Neural cell (in vitro differentiated cells): ENCODE data around the gene CCDC33.

Source experiments
- EP300 ChIP-seq: fragments of 450-650 bp; conservative IDR thresholded peaks from 2 replicates; pipeline ENCODE4 v1.6.1; 2014; ENCODE audit warnings: antibody characterized with exemption, mild to moderate bottlenecking, moderate library complexity; ENCODE audit not compliant: poor library complexity, severe bottlenecking
- EZH2 ChIP-seq: fragments of 200-600, 300-800 bp; shearing (Covaris generic), sonication (generic); IDR thresholded peaks from 2 replicates; pipeline ENCODE4 v1.6.1; 2014; ENCODE audit warnings: antibody characterized with exemption, low read length, borderline replicate concordance, mild to moderate bottlenecking; ENCODE audit not compliant: insufficient read depth, poor library complexity, severe bottlenecking
- MXI1 ChIP-seq: fragments of 450-650 bp; conservative IDR thresholded peaks from 2 replicates; pipeline ENCODE4 v1.6.1; 2014; ENCODE audit warnings: antibody characterized with exemption, mild to moderate bottlenecking; ENCODE audit not compliant: poor library complexity, severe bottlenecking
- POLR2AphosphoS5 ChIP-seq: IDR thresholded peaks from 2 replicates; pipeline ENCODE4 v1.6.1; 2012
- RAD21 ChIP-seq: fragments of 450-650 bp; conservative IDR thresholded peaks from 2 replicates; pipeline ENCODE4 v1.6.1; 2014; ENCODE audit warnings: antibody characterized with exemption, mild to moderate bottlenecking, moderate library complexity
- SMC3 ChIP-seq: fragments of 450-650 bp; conservative IDR thresholded peaks from 2 replicates; pipeline ENCODE4 v1.6.1; 2014; ENCODE audit warnings: antibody characterized with exemption, mild to moderate bottlenecking, moderate library complexity; ENCODE audit not compliant: poor library complexity
- TAF1 ChIP-seq: IDR thresholded peaks from 2 replicates; pipeline ENCODE4 v1.6.1; 2012; ENCODE audit warnings: low read depth
- TF ChIP-seq, protein P1 (sequence below): fragments of 450-650 bp; IDR thresholded peaks from 2 replicates; pipeline ENCODE4 v1.5.1; 2014; ENCODE audit warnings: antibody characterized with exemption, mild to moderate bottlenecking, moderate library complexity; ENCODE audit not compliant: poor library complexity, severe bottlenecking
- TF ChIP-seq, protein P2 (sequence below): IDR thresholded peaks from 2 replicates; pipeline ENCODE4 v1.6.1; 2012; ENCODE audit warnings: borderline replicate concordance

DNA sequence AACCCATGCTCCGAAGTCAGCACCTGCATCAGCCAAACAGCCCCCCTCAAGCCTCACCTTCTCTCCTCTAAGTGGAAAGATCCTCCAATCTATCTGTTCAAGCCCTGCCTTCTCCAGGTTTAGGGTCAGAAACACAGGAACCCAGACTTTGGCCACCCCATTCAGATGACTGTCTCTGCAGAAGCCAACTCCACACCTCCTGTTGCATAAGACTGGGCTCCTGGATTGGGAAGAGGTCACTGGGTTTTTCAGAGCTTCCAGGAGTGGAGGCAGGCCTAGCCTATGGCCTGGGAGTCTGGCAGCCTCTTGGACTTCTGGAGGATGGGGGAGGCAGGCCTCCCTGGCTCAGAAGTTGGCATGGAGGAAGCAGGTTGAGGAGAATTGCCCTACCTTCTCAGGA lies 21.5 kb downstream of the CCDC33 start:
- no peak for TF ChIP-seq POLR2AphosphoS5
- TF ChIP-seq, protein P1, sequence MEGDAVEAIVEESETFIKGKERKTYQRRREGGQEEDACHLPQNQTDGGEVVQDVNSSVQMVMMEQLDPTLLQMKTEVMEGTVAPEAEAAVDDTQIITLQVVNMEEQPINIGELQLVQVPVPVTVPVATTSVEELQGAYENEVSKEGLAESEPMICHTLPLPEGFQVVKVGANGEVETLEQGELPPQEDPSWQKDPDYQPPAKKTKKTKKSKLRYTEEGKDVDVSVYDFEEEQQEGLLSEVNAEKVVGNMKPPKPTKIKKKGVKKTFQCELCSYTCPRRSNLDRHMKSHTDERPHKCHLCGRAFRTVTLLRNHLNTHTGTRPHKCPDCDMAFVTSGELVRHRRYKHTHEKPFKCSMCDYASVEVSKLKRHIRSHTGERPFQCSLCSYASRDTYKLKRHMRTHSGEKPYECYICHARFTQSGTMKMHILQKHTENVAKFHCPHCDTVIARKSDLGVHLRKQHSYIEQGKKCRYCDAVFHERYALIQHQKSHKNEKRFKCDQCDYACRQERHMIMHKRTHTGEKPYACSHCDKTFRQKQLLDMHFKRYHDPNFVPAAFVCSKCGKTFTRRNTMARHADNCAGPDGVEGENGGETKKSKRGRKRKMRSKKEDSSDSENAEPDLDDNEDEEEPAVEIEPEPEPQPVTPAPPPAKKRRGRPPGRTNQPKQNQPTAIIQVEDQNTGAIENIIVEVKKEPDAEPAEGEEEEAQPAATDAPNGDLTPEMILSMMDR: no peak
- TF ChIP-seq EZH2: no peak
- TF ChIP-seq RAD21: no peak
- no peak for TF ChIP-seq MXI1
- no peak for TF ChIP-seq EP300
- no peak for TF ChIP-seq TAF1
- TF ChIP-seq, protein P2, sequence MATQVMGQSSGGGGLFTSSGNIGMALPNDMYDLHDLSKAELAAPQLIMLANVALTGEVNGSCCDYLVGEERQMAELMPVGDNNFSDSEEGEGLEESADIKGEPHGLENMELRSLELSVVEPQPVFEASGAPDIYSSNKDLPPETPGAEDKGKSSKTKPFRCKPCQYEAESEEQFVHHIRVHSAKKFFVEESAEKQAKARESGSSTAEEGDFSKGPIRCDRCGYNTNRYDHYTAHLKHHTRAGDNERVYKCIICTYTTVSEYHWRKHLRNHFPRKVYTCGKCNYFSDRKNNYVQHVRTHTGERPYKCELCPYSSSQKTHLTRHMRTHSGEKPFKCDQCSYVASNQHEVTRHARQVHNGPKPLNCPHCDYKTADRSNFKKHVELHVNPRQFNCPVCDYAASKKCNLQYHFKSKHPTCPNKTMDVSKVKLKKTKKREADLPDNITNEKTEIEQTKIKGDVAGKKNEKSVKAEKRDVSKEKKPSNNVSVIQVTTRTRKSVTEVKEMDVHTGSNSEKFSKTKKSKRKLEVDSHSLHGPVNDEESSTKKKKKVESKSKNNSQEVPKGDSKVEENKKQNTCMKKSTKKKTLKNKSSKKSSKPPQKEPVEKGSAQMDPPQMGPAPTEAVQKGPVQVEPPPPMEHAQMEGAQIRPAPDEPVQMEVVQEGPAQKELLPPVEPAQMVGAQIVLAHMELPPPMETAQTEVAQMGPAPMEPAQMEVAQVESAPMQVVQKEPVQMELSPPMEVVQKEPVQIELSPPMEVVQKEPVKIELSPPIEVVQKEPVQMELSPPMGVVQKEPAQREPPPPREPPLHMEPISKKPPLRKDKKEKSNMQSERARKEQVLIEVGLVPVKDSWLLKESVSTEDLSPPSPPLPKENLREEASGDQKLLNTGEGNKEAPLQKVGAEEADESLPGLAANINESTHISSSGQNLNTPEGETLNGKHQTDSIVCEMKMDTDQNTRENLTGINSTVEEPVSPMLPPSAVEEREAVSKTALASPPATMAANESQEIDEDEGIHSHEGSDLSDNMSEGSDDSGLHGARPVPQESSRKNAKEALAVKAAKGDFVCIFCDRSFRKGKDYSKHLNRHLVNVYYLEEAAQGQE: no peak
- TF ChIP-seq SMC3: no peak
